Nephron progenitor cell (in vitro differentiated cells): Measurements from ENCODE around the gene SLX4IP.

ENCODE experiments used
- DNase-seq: peaks from one replicate; pipeline ENCODE4 v3.0.0; 2021
- H3K27ac Mint-ChIP-seq: 2 replicates; pipeline ENCODE4 v1.8.0; 2021; ENCODE audit warnings: mild to moderate bottlenecking, moderate library complexity, mixed read lengths
- H3K27me3 Mint-ChIP-seq: 2 replicates; pipeline ENCODE4 v1.8.0; 2021; ENCODE audit warnings: mild to moderate bottlenecking, low read depth, mixed read lengths; ENCODE audit not compliant: poor library complexity
- H3K36me3 Mint-ChIP-seq: 2 replicates; pipeline ENCODE4 v1.8.0; 2021; ENCODE audit warnings: low read depth, mixed read lengths
- H3K4me1 Mint-ChIP-seq: 2 replicates; pipeline ENCODE4 v1.8.0; 2021; ENCODE audit warnings: mixed read lengths
- H3K4me3 Mint-ChIP-seq: 2 replicates; pipeline ENCODE4 v1.8.0; 2021; ENCODE audit warnings: mild to moderate bottlenecking, moderate library complexity, mixed read lengths
- H3K9me3 Mint-ChIP-seq: 2 replicates; pipeline ENCODE4 v1.8.0; 2021; ENCODE audit warnings: mild to moderate bottlenecking, moderate library complexity, mixed read lengths
- TF ChIP-seq, protein P1 (sequence below): fragments of 200-600 bp; sonication (generic); IDR thresholded peaks from 2 replicates; pipeline ENCODE4 v1.5.0; 2021; ENCODE audit warnings: antibody characterized with exemption

SLX4IP gene

DNA sequence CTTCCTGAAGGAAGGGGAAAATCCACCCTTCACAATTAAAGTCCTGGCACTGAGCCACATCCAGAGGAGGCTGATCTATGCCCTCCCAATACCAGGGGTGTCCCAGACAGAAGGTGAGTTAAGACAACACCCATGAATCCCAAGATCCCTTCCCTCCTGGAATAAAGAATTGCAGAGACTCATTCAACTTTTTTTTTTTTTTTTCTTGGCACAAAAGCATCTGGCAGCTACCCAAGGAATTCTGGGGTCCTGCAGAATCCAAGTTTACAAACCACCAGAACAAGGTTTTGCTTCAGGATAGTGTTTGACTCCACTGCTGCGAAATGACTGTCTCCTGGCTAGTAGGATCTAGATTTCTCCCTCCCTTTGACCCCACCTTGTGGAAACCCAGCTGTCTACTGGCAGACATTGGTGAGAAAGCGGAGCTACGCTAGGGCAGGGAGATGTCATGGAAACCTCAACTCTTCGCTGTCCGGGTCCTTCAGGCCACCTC, 201.3 kb downstream of the SLX4IP start:
- Mint-ChIP-seq H3K4me3 (no peak overlapping the region), H3K27me3 (no peaks in the 10 kb centered on the region), H3K9me3 (no peaks in the 10 kb centered on the region), H3K27ac (peak overlapping the region; percentile 79), H3K4me1 (peaks cover 89% of the 10 kb centered on the region), H3K36me3 (peaks cover 42% of the 10 kb centered on the region)
- DNase-seq: no peak
- TF ChIP-seq, protein P1, sequence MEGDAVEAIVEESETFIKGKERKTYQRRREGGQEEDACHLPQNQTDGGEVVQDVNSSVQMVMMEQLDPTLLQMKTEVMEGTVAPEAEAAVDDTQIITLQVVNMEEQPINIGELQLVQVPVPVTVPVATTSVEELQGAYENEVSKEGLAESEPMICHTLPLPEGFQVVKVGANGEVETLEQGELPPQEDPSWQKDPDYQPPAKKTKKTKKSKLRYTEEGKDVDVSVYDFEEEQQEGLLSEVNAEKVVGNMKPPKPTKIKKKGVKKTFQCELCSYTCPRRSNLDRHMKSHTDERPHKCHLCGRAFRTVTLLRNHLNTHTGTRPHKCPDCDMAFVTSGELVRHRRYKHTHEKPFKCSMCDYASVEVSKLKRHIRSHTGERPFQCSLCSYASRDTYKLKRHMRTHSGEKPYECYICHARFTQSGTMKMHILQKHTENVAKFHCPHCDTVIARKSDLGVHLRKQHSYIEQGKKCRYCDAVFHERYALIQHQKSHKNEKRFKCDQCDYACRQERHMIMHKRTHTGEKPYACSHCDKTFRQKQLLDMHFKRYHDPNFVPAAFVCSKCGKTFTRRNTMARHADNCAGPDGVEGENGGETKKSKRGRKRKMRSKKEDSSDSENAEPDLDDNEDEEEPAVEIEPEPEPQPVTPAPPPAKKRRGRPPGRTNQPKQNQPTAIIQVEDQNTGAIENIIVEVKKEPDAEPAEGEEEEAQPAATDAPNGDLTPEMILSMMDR: no peak

GRCh38 chr20:10637031-10637559, 202.0 kb downstream of the SLX4IP start:
- Mint-ChIP-seq H3K36me3 (peaks cover 49% of the 10 kb centered on the region), H3K27ac (peak overlapping the region; percentile 87), H3K4me1 (peaks cover 82% of the 10 kb centered on the region), H3K9me3 (no peaks in the 10 kb centered on the region), H3K4me3 (no peak overlapping the region), H3K27me3 (no peaks in the 10 kb centered on the region)
- no peak for DNase-seq
- TF ChIP-seq, protein P1: no peak

DNA sequence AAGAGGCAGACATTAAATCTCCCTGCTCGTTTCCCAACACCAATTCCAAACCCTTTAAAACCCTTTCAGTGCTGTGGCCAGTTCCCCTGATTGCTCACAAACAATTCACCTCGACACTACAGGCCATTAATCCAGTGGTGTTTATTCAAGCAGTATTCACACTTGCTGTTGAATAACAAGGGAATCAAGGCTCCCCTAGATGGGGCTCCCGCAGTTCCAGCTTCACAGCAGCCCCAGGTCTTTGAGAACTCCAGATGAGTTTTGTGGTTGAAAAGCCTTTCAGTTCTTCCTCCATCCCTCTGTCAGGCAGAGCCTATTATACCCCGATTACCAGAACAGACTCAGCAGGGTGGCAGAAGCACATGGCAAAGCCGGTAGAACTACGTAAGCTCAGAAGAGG, 202.5 kb downstream of the SLX4IP start:
- TF ChIP-seq, protein P1: no peak
- H3K27me3 Mint-ChIP-seq: no peaks in the 10 kb centered on the region
- H3K27ac Mint-ChIP-seq: peak overlapping the region; percentile 87
- peaks cover 54% of the 10 kb centered on the region for H3K36me3 Mint-ChIP-seq
- no peaks in the 10 kb centered on the region for H3K9me3 Mint-ChIP-seq
- peaks cover 77% of the 10 kb centered on the region for H3K4me1 Mint-ChIP-seq
- no peak for DNase-seq
- peak overlapping the region; percentile 53 for H3K4me3 Mint-ChIP-seq

DNA sequence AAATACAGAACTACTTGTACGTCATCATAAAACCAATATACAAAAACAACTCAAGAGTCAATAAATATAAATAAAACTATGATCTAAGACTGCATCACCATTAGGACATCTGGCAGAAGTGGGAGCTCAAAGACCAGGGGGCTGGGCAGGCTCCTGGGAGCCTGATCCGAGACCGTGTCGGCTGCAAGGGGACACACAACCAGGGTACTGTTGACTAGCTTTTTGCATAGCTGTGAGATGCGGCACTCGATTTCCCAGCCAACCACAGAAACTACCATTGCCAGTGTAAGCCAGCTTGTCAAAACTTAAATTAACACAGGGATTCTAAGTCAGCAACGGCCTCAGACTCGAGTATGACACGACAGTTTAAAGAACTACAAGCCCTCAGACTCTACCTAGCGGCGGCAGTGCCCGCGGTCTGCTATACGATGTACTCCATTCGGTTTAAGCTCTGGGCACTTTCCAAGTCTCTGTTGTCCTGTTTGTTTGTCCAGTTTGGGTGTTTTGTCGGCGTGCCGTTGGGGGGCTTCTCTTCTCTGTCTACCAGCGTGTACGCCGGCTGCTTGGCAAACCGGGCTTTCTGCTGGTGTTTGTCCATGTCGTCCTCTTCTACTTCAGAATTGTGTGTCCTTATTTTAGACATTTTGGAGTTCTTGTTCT, 204.1 kb downstream of the SLX4IP start:
- peak overlapping the region; percentile 91 for H3K27ac Mint-ChIP-seq

DNA sequence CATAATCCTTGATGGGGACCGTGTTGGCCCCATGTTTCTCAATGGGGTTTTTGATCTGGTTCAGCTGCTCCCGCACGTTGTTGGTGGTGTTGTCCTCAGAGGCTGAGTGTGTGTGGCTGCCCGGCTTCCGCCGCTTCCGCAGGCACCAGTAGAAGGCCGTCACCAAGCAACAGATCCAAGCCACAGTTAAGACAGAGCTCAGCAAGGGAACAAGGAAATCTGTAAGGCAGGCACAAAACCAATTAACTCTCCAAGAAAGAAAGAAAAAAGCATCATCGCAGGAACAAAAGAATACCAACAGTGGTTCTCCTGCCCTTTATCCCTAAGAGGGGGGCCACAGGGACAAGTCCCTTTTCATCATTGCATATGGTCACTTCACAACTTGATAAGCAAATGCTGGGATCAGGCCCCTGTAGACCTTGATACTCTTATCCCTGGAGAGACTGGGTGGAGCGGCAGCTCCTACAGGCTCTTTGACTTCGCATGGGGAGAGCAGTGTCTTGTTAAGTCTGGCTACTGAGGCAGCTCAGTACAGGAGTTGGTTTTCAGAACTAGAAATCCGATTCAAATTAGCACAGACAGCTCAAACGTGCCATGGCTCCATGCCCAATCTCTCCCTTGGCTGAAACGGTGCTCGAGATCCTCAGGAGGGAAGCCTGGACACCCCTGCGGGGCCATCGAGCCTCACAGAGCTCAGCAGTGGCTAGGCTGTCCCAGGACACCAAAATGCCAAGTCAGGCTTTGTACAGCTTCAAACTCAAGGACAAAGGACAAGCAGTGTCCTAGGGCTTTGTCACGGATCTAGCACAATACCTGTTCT, 204.8 kb downstream of the SLX4IP start:
- TF ChIP-seq, protein P1: no peak
- Mint-ChIP-seq H3K27me3 (no peaks in the 10 kb centered on the region), H3K9me3 (no peaks in the 10 kb centered on the region), H3K4me1 (peaks cover 73% of the 10 kb centered on the region), H3K36me3 (peaks cover 76% of the 10 kb centered on the region), H3K27ac (peak overlapping the region; percentile 91), H3K4me3 (peak overlapping the region; percentile 21)
- no peak for DNase-seq

More for the DNA sequence above, 204.1 kb downstream of the SLX4IP start:
- H3K9me3 Mint-ChIP-seq: no peaks in the 10 kb centered on the region
- no peak for DNase-seq
- H3K27me3 Mint-ChIP-seq: no peaks in the 10 kb centered on the region
- H3K4me1 Mint-ChIP-seq: peaks cover 73% of the 10 kb centered on the region
- H3K36me3 Mint-ChIP-seq: peaks cover 69% of the 10 kb centered on the region
- TF ChIP-seq, protein P1: no peak
- peak overlapping the region; percentile 21 for H3K4me3 Mint-ChIP-seq
